Measurements from ENCODE around the gene CLASRP.

The CLASRP gene

DNA sequence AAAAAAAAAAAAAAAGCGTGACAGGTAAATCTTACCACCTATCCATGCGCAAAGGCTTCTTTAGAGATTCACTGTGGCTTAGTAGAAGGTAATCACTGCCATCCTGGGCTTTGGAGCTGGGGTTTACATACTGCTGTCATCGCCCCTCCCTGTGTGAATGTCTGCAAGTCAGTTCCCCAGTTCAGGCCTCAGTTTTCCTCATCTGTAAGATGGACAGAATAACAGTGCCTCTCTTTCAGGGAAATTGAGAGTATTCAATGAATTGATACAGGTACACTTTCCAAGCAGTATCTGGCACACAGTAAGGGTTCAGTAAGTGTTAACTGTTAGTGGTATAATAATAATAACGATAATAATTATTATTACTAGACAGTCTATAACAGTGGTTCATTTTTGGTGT, 35.4 kb upstream of the CLASRP start:
- no peaks in the 10 kb centered on the region for H3K27me3 ChIP-seq (ENCODE audit: control insufficient read depth, insufficient read depth, low read length)
- H3K4me3 ChIP-seq (ENCODE audit: low read length), result no peak overlapping the region
- H3K27ac ChIP-seq (ENCODE audit: low read depth, low read length), result no peak overlapping the region
- no peak overlapping the region for H3K9ac ChIP-seq (ENCODE audit: low read length)
- H3K36me3 ChIP-seq (ENCODE audit: control insufficient read depth, insufficient read depth, low read length), result no peaks in the 10 kb centered on the region
- peaks cover 5% of the 10 kb centered on the region for H3K4me1 ChIP-seq (ENCODE audit: control insufficient read depth, insufficient read depth, low read length)

DNA sequence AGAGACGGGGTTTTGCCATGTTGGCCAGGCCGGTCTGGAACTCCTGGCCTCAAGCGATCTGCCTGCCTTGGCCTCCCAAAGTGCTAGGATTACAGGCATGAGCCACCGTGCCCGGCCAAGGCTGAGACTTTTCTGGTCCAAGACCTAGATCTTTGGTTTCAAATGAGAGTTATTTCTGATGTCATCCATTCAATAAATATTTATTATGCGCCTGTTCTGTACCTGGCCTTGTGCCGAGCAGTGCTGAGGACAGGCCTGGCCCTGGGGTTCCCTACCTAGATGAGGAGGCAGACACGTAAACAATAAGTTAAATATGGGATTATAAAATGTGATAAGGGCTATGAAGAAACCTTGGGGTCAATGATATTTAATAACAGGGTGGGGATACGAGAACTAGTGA, 33.1 kb upstream of the CLASRP start:
- peaks cover 5% of the 10 kb centered on the region for H3K4me1 ChIP-seq (ENCODE audit: control insufficient read depth, insufficient read depth, low read length)
- no peak overlapping the region for H3K9ac ChIP-seq (ENCODE audit: low read length)
- H3K27me3 ChIP-seq (ENCODE audit: control insufficient read depth, insufficient read depth, low read length), result no peaks in the 10 kb centered on the region
- H3K4me3 ChIP-seq (ENCODE audit: low read length), result no peak overlapping the region
- H3K36me3 ChIP-seq (ENCODE audit: control insufficient read depth, insufficient read depth, low read length), result no peaks in the 10 kb centered on the region
- H3K27ac ChIP-seq (ENCODE audit: low read depth, low read length), result no peak overlapping the region

DNA sequence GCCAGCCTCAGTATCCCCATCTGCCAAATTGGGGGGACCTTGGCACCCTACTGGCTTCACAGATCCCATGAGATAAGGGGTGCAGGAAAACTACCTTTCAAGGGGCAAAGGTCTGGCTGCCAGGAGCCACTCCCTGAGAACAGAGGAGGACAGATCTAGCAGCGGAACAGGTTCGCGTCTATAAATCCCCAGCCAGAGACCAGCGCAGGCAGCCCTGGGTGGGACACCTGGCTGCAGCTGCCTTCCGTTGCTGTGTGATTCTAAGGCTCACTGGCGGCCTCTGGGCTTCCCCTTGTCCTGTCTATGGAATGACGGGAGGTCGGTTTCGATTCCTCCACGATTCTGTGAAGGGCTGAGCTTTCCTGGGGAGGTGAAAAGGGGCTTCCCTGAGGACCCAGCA, 30.3 kb upstream of the CLASRP start:
- Histone ChIP-seq H3K4me3 (ENCODE audit: low read length) (no peak overlapping the region), H3K27me3 (ENCODE audit: control insufficient read depth, insufficient read depth, low read length) (no peaks in the 10 kb centered on the region), H3K27ac (ENCODE audit: low read depth, low read length) (no peak overlapping the region), H3K4me1 (ENCODE audit: control insufficient read depth, insufficient read depth, low read length) (no peaks in the 10 kb centered on the region), H3K9ac (ENCODE audit: low read length) (no peak overlapping the region), H3K36me3 (ENCODE audit: control insufficient read depth, insufficient read depth, low read length) (peaks cover 4% of the 10 kb centered on the region)

DNA sequence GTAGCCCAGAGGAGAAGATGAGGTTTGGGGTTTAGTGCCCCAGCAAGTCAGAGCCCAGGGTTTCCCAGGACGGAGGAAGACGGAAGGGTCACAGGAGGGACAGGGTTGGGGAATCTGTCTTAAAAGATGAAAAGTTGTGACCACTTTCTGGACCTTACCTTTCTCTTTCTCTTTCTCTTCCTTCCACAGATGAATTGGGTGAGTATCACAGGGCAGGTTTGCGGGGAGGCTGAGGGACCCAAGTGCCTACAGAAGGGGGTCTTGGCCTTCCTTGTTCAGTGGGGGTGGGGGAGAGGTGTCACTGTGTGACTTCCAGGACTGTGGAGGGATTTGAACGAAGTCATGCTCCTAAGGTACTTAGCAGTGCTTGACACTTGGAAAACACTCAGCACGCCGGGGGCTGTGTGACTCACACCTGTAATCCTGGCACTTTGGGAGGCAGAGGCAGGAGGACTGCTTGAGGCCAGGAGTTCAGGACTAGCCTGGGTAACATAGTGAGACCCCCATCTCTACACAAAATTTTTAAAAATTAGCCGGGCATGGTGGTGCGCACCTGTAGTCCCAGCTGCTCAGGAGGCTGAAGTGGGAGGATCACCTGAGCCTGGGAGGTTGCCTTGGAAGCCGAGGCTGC, 29.1 kb upstream of the CLASRP start:
- no peak overlapping the region for H3K27ac ChIP-seq (ENCODE audit: low read depth, low read length)
- no peaks in the 10 kb centered on the region for H3K27me3 ChIP-seq (ENCODE audit: control insufficient read depth, insufficient read depth, low read length)
- H3K4me3 ChIP-seq (ENCODE audit: low read length), result no peak overlapping the region
- H3K36me3 ChIP-seq (ENCODE audit: control insufficient read depth, insufficient read depth, low read length), result peaks cover 4% of the 10 kb centered on the region
- no peak overlapping the region for H3K9ac ChIP-seq (ENCODE audit: low read length)
- no peaks in the 10 kb centered on the region for H3K4me1 ChIP-seq (ENCODE audit: control insufficient read depth, insufficient read depth, low read length)

DNA sequence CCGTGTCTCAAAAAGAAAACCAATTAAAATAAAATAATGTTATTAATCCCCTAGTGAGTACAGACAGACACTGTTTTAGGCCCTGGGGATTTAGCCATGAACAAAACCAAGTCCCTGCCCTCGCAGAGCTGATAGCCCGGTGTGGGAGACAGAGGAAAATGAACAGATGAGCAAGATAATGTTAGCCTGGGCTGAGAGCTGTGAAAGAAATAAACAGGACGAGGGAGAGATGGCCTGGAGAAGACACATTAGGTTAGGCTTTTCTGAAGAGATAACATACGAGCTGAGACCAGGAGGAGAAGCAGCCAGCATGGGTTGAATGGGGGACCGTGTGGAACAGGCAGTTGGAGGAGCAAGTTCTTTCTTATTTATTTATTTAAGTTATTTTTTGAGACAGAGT, 28.5 kb upstream of the CLASRP start:
- peaks cover 4% of the 10 kb centered on the region for H3K36me3 ChIP-seq (ENCODE audit: control insufficient read depth, insufficient read depth, low read length)
- no peaks in the 10 kb centered on the region for H3K4me1 ChIP-seq (ENCODE audit: control insufficient read depth, insufficient read depth, low read length)
- no peak overlapping the region for H3K9ac ChIP-seq (ENCODE audit: low read length)
- no peak overlapping the region for H3K27ac ChIP-seq (ENCODE audit: low read depth, low read length)
- H3K27me3 ChIP-seq (ENCODE audit: control insufficient read depth, insufficient read depth, low read length), result no peaks in the 10 kb centered on the region
- H3K4me3 ChIP-seq (ENCODE audit: low read length), result no peak overlapping the region

DNA sequence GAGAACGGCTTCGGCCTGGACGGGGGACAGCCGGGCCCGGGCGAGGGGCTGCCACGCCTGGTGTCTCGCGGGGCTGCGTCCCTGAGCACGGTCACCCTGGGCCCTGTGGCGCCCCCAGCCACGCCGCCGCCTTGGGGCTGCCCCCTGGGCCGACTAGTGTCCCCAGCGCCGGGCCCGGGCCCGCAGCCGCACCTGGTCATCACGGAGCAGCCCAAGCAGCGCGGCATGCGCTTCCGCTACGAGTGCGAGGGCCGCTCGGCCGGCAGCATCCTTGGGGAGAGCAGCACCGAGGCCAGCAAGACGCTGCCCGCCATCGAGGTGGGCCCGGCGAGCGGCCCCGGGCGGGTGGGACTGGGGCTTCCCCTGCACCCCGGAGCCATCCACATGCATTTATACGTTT, 26.9 kb upstream of the CLASRP start:
- H3K27me3 ChIP-seq (ENCODE audit: control insufficient read depth, insufficient read depth, low read length), result no peaks in the 10 kb centered on the region
- H3K9ac ChIP-seq (ENCODE audit: low read length), result no peak overlapping the region
- H3K36me3 ChIP-seq (ENCODE audit: control insufficient read depth, insufficient read depth, low read length), result peaks cover 4% of the 10 kb centered on the region
- no peak overlapping the region for H3K27ac ChIP-seq (ENCODE audit: low read depth, low read length)
- H3K4me3 ChIP-seq (ENCODE audit: low read length), result no peak overlapping the region
- H3K4me1 ChIP-seq (ENCODE audit: control insufficient read depth, insufficient read depth, low read length), result no peaks in the 10 kb centered on the region

DNA sequence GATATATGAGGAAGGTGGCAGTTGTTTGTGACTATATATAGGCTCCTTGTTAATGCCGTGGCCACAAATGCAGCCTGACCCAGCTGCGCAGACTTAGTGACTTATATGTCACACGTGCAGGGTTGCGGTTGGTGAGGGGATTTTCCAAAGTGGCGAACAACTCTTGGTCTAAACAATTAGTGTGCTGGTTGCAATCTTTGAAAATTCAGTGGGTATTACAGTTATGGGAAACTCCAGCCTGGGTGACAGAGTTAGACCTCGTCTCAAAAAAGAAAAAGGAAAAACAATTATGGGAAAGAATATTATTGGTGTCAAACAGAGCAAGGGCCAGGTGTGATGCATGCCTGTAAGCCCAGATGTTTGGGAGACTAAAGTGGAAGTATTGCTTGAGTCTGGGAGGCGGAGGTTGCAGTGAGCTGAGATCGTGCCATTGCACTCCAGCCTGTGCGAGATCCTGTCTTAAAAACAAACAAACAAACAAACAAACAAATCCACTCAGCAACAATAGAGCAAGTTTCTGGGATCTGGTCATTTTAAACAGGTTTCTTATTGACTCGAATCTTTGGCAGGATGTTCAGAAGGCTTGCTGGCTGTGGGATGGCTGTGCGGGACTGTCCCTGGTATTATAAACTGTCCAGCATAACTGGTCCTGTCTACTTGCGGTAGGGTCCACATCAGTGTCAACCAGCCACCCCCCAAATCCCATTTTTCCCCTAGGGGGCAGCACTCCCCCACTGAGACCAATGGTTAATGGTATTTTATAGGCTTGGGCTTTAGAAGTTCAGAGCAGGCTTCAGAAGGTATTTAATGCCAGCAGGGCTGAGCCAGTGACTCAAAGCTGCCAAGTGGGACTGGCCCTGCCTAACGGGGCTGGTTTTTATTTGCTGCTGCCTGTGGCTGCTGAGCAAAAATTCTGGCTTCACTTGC, 22.2 kb upstream of the CLASRP start:
- H3K4me1 ChIP-seq (ENCODE audit: control insufficient read depth, insufficient read depth, low read length), result no peaks in the 10 kb centered on the region
- no peak overlapping the region for H3K27ac ChIP-seq (ENCODE audit: low read depth, low read length)
- H3K27me3 ChIP-seq (ENCODE audit: control insufficient read depth, insufficient read depth, low read length), result no peaks in the 10 kb centered on the region
- no peak overlapping the region for H3K4me3 ChIP-seq (ENCODE audit: low read length)
- H3K9ac ChIP-seq (ENCODE audit: low read length), result no peak overlapping the region
- H3K36me3 ChIP-seq (ENCODE audit: control insufficient read depth, insufficient read depth, low read length), result peaks cover 4% of the 10 kb centered on the region

DNA sequence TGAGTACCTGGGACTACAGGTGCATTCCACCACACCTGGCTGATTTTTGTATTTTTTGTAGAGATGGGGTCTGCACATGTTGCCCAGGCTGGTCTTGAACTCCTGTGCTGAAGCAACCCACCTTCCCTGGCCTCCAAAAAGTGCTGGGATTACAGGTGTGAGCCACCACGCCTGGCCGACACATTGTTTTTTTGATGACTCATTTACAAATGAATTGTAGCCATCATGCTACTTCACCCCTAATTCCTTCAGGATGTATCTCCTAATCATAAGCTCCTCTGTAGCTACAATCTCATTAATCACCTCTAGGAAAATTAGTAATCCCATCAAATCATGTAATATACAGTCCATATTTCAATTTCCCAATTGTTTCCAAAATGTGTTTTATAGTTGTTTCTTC, 19.7 kb upstream of the CLASRP start:
- H3K27me3 ChIP-seq (ENCODE audit: control insufficient read depth, insufficient read depth, low read length), result no peaks in the 10 kb centered on the region
- H3K36me3 ChIP-seq (ENCODE audit: control insufficient read depth, insufficient read depth, low read length), result no peaks in the 10 kb centered on the region
- no peaks in the 10 kb centered on the region for H3K4me1 ChIP-seq (ENCODE audit: control insufficient read depth, insufficient read depth, low read length)
- H3K27ac ChIP-seq (ENCODE audit: low read depth, low read length), result no peak overlapping the region
- no peak overlapping the region for H3K4me3 ChIP-seq (ENCODE audit: low read length)
- H3K9ac ChIP-seq (ENCODE audit: low read length), result no peak overlapping the region

DNA sequence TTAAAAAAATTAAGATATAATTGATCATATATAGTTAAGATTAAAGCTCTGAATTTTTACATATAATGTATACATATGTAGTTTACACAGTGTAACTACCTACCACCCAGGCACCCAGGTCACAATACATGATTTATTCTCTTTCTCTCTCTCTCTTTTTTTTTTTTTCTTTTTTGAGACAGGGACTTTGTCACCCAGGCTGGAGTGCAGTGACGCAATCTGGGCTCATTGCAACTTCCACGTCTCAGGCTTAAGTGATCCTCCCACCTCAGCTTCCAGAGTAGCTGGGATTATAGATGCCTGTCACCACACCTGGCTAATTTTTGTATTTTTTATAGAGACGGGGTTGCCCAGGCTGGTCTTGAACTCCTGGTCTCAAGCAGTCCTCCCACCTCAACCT, 18.8 kb upstream of the CLASRP start:
- H3K27ac ChIP-seq (ENCODE audit: low read depth, low read length), result no peak overlapping the region
- no peak overlapping the region for H3K4me3 ChIP-seq (ENCODE audit: low read length)
- H3K4me1 ChIP-seq (ENCODE audit: control insufficient read depth, insufficient read depth, low read length), result no peaks in the 10 kb centered on the region
- no peak overlapping the region for H3K9ac ChIP-seq (ENCODE audit: low read length)
- H3K36me3 ChIP-seq (ENCODE audit: control insufficient read depth, insufficient read depth, low read length), result no peaks in the 10 kb centered on the region
- H3K27me3 ChIP-seq (ENCODE audit: control insufficient read depth, insufficient read depth, low read length), result no peaks in the 10 kb centered on the region

DNA sequence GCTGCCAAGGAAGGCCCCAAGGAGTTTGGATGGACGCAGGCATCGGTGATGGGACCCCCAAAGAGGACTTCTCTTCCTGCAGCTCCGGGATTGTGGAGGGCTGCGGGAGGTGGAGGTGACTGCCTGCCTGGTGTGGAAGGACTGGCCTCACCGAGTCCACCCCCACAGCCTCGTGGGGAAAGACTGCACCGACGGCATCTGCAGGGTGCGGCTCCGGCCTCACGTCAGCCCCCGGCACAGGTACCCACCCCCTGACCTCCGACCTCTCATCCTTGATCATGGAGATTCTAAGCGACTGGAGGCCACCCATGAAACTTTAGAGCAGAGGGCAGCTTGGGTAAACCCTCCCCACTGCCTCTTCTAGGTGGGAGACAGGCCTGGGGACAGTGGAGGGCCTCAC, 16.9 kb upstream of the CLASRP start:
- H3K27me3 ChIP-seq (ENCODE audit: control insufficient read depth, insufficient read depth, low read length), result no peaks in the 10 kb centered on the region

DNA sequence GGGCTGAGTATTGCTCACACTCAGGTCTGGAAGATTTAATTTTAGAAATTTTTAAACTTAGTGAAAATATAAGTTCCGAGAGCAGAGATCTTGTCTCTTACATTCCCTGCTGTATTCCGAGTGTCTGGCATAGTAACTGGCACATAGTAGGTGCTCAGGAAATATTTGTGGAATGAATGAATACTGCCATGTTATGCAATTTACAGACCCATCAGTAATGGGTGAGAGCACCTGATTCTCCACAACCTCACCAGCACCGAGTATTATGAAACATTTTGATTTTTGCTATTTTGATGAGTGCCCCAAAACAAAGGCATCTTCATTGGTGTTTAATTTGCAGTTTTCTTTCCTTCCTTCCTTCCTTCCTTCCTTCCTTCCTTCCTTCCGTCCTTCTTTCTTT, 15.8 kb upstream of the CLASRP start:
- Histone ChIP-seq H3K27me3 (ENCODE audit: control insufficient read depth, insufficient read depth, low read length) (no peaks in the 10 kb centered on the region), H3K27ac (ENCODE audit: low read depth, low read length) (no peak overlapping the region), H3K36me3 (ENCODE audit: control insufficient read depth, insufficient read depth, low read length) (no peaks in the 10 kb centered on the region), H3K4me3 (ENCODE audit: low read length) (no peak overlapping the region), H3K9ac (ENCODE audit: low read length) (no peak overlapping the region), H3K4me1 (ENCODE audit: control insufficient read depth, insufficient read depth, low read length) (no peaks in the 10 kb centered on the region)

More for the DNA sequence above, 16.9 kb upstream of the CLASRP start:
- H3K27ac ChIP-seq (ENCODE audit: low read depth, low read length), result no peak overlapping the region
- no peak overlapping the region for H3K9ac ChIP-seq (ENCODE audit: low read length)
- no peak overlapping the region for H3K4me3 ChIP-seq (ENCODE audit: low read length)
- no peaks in the 10 kb centered on the region for H3K36me3 ChIP-seq (ENCODE audit: control insufficient read depth, insufficient read depth, low read length)
- no peaks in the 10 kb centered on the region for H3K4me1 ChIP-seq (ENCODE audit: control insufficient read depth, insufficient read depth, low read length)

DNA sequence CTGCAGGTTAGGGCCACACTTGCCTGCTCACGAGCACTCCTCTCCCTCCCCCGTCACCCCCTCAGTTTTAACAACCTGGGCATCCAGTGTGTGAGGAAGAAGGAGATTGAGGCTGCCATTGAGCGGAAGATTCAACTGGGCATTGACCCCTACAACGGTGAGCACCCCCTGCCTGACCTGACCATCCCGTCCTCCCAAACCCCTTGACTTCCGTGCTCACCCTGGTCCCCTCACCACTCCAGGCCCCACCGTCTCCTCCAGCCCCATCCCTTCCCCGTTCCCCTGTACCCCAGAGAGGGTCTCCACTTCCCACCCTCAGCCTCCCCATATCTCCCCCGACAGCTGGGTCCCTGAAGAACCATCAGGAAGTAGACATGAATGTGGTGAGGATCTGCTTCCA, 13.6 kb upstream of the CLASRP start:
- H3K4me1 ChIP-seq (ENCODE audit: control insufficient read depth, insufficient read depth, low read length), result no peaks in the 10 kb centered on the region
- H3K4me3 ChIP-seq (ENCODE audit: low read length), result no peak overlapping the region
- H3K9ac ChIP-seq (ENCODE audit: low read length), result no peak overlapping the region
- H3K36me3 ChIP-seq (ENCODE audit: control insufficient read depth, insufficient read depth, low read length), result peaks cover 8% of the 10 kb centered on the region
- no peak overlapping the region for H3K27ac ChIP-seq (ENCODE audit: low read depth, low read length)
- H3K27me3 ChIP-seq (ENCODE audit: control insufficient read depth, insufficient read depth, low read length), result no peaks in the 10 kb centered on the region

DNA sequence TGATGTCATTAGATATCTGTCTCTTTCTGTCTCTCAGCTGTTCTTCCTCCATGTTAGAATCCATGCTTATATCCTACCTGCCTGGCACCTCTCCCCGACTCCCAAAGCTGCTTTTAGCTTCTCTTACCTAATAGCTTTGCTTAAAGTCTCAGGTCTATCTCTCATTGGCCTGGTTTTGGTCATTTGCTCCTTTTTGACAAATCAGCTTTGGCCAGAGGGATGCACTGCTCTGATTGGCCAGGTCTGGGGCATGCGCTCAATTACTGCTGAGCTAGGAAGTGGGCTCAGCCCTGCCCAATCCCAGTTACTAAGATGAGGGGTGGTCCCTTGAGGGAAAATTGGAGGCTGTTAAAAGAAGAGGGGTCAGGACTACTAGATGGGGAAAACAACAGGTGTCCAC, 11.5 kb upstream of the CLASRP start:
- Histone ChIP-seq H3K9ac (ENCODE audit: low read length) (no peak overlapping the region), H3K36me3 (ENCODE audit: control insufficient read depth, insufficient read depth, low read length) (peaks cover 10% of the 10 kb centered on the region), H3K27me3 (ENCODE audit: control insufficient read depth, insufficient read depth, low read length) (no peaks in the 10 kb centered on the region), H3K4me3 (ENCODE audit: low read length) (no peak overlapping the region), H3K27ac (ENCODE audit: low read depth, low read length) (no peak overlapping the region), H3K4me1 (ENCODE audit: control insufficient read depth, insufficient read depth, low read length) (no peaks in the 10 kb centered on the region)

Measured in rectal smooth muscle tissue (tissue), 1 donor.